SK-N-SH treated with all-trans-retinoic acid at 6 μM for 48 hours (cell line): Measurements from ENCODE around the gene SPATA18.

Experiments used
- BACH2 ChIP-seq: fragments of 250-450 bp; sonication (Bioruptor Pico); IDR thresholded peaks from 2 replicates; pipeline ENCODE4 v1.9.0; 2021; ENCODE audit warnings: mild to moderate bottlenecking, borderline replicate concordance
- CREB5 ChIP-seq: fragments of 250-450 bp; sonication (Bioruptor Pico); IDR thresholded peaks from 2 replicates; pipeline ENCODE4 v1.5.1; 2020; ENCODE audit warnings: low read depth, mild to moderate bottlenecking, moderate library complexity
- GLIS3 ChIP-seq: fragments of 250-450 bp; sonication (Bioruptor Pico); IDR thresholded peaks from 2 replicates; pipeline ENCODE4 v1.5.0; 2020; ENCODE audit warnings: mild to moderate bottlenecking, moderate library complexity
- POU6F1 ChIP-seq: fragments of 250-450 bp; sonication (Bioruptor Pico); IDR thresholded peaks from 2 replicates; pipeline ENCODE4 v1.8.0; 2021; ENCODE audit warnings: low read depth, mild to moderate bottlenecking, moderate library complexity, borderline replicate concordance
- PPARA ChIP-seq: fragments of 250-450 bp; sonication (Bioruptor Pico); IDR thresholded peaks from 2 replicates; pipeline ENCODE4 v1.5.0; 2020; ENCODE audit warnings: mild to moderate bottlenecking, borderline replicate concordance
- ZFP3 ChIP-seq: fragments of 250-450 bp; sonication (Bioruptor Pico); IDR thresholded peaks from 2 replicates; pipeline ENCODE4 v1.5.0; 2020; ENCODE audit warnings: mild to moderate bottlenecking, moderate library complexity
- ZNF8 ChIP-seq: fragments of 450-650 bp; formaldehyde crosslinking; IDR thresholded peaks from 2 replicates; pipeline ENCODE4 v1.5.0; 2020; ENCODE audit warnings: mild to moderate bottlenecking, moderate library complexity
- TF ChIP-seq, protein P1 (sequence below): fragments of 250-450 bp; sonication (Bioruptor Pico); IDR thresholded peaks from 2 replicates; pipeline ENCODE4 v1.8.0; 2020; ENCODE audit warnings: mild to moderate bottlenecking, moderate library complexity, borderline replicate concordance

DNA sequence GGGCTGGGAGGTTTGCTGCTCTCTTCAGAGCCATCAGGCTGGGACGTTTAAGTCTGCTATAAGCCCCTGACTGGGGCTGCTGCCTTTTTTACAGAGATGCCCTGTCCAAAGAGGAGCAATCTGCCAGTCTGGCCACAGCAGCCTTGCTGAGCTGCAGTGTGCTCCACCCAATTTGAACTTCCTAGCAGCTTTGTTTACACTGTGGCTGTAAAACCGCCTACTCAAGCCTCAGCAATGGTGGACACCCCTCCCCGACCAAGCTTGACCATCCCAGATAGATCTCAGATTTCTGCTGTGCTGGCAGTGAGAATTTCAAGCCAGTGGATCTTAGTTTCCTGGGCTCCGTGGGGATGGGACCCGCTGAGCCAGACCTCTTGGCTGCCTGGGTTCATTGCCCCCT is 40.7 kb downstream of the SPATA18 start:
- TF ChIP-seq POU6F1 (CRISPR knock-in tag) (no peak), BACH2 (CRISPR knock-in tag) (no peak), ZNF8 (no peak), PPARA (CRISPR knock-in tag) (no peak), GLIS3 (no peak), ZFP3 (no peak), CREB5 (CRISPR knock-in tag) (no peak)
- TF ChIP-seq, protein P1, sequence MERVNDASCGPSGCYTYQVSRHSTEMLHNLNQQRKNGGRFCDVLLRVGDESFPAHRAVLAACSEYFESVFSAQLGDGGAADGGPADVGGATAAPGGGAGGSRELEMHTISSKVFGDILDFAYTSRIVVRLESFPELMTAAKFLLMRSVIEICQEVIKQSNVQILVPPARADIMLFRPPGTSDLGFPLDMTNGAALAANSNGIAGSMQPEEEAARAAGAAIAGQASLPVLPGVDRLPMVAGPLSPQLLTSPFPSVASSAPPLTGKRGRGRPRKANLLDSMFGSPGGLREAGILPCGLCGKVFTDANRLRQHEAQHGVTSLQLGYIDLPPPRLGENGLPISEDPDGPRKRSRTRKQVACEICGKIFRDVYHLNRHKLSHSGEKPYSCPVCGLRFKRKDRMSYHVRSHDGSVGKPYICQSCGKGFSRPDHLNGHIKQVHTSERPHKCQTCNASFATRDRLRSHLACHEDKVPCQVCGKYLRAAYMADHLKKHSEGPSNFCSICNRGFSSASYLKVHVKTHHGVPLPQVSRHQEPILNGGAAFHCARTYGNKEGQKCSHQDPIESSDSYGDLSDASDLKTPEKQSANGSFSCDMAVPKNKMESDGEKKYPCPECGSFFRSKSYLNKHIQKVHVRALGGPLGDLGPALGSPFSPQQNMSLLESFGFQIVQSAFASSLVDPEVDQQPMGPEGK (CRISPR knock-in tag) = no peak
